Nephron (organoid): Measurements from ENCODE around the gene IGFBP5.
A peak's percentile ranks its signal among the peaks of the same experiment; 100 is the strongest.

ENCODE experiments used
- H3K27ac Mint-ChIP-seq, 3 experiments: 2 replicates each; pipeline ENCODE4 v1.8.0; 2020; ENCODE audit warnings: mixed read lengths in 3 of 3, mild to moderate bottlenecking in 2 of 3, moderate library complexity in 1 of 3
- H3K27me3 Mint-ChIP-seq: 2 replicates; pipeline ENCODE4 v1.8.0; 2021; ENCODE audit warnings: low read depth, mild to moderate bottlenecking, moderate library complexity, mixed read lengths
- H3K36me3 Mint-ChIP-seq: 2 replicates; pipeline ENCODE4 v1.8.0; 2020; ENCODE audit warnings: low read depth, mixed read lengths
- H3K4me1 Mint-ChIP-seq: 2 replicates; pipeline ENCODE4 v1.8.0; 2020; ENCODE audit warnings: mixed read lengths
- H3K4me3 Mint-ChIP-seq, 3 experiments: 2 replicates each; pipeline ENCODE4 v1.8.0; 2020; ENCODE audit warnings: mild to moderate bottlenecking in 3 of 3, mixed read lengths in 3 of 3, moderate library complexity in 2 of 3
- H3K9me3 Mint-ChIP-seq: 2 replicates; pipeline ENCODE4 v1.8.0; 2020; ENCODE audit warnings: mixed read lengths
- TF ChIP-seq, protein P1 (sequence below), 3 experiments: fragments of 200-600 bp; sonication (generic); IDR thresholded peaks; one replicate each; pipeline ENCODE4 v1.5.0; 2021; ENCODE audit warnings: antibody characterized with exemption in 3 of 3; ENCODE audit not compliant: unreplicated experiment in 3 of 3

The IGFBP5 gene

DNA sequence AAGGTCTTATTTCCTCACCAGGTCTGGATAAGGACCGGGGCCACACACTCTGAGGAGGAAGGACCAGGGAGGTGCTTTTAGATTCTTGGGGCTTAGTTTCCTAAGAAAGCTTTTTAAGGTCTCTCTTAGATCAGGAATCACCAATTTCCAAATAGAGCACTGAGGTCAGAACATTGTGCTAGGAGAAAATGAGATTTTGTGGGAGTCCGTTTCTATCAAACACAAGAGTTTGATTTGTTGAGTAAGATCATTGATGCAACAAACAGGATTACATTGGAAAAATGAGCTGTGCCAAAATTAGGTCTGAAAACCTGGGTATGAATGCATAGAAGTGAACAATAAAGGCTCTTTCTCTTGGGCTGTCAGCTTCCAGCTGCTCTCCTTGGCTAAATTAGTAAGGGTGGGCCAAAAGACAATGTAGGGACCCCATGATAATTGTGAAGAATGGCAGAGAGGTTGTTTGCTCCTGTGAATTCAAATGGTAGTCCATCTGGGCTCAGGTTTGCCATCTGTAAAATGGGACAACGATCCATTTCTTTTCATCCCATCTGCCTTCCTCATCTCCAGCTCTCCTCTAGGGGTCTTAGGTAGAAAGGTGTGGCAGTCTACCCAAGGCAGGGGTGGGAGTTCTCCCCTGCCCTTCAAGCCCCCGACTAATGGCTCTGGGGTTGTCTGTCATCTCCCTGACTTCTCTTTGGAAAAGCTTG lies 42.1 kb downstream of the IGFBP5 start:
- no peak overlapping the region for H3K4me3 Mint-ChIP-seq
- H3K27me3 Mint-ChIP-seq = no peaks in the 10 kb centered on the region
- H3K4me1 Mint-ChIP-seq = peaks cover 51% of the 10 kb centered on the region
- TF ChIP-seq, protein P1, sequence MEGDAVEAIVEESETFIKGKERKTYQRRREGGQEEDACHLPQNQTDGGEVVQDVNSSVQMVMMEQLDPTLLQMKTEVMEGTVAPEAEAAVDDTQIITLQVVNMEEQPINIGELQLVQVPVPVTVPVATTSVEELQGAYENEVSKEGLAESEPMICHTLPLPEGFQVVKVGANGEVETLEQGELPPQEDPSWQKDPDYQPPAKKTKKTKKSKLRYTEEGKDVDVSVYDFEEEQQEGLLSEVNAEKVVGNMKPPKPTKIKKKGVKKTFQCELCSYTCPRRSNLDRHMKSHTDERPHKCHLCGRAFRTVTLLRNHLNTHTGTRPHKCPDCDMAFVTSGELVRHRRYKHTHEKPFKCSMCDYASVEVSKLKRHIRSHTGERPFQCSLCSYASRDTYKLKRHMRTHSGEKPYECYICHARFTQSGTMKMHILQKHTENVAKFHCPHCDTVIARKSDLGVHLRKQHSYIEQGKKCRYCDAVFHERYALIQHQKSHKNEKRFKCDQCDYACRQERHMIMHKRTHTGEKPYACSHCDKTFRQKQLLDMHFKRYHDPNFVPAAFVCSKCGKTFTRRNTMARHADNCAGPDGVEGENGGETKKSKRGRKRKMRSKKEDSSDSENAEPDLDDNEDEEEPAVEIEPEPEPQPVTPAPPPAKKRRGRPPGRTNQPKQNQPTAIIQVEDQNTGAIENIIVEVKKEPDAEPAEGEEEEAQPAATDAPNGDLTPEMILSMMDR (IDR thresholded peaks at IDR 0.05; ENCODE audit: unreplicated experiment in 3 of 3) = no peak
- H3K27ac Mint-ChIP-seq = peak overlapping the region; percentile 36 to 88 (median 44)
- peaks cover 22% of the 10 kb centered on the region for H3K36me3 Mint-ChIP-seq
- H3K9me3 Mint-ChIP-seq = no peaks in the 10 kb centered on the region

DNA sequence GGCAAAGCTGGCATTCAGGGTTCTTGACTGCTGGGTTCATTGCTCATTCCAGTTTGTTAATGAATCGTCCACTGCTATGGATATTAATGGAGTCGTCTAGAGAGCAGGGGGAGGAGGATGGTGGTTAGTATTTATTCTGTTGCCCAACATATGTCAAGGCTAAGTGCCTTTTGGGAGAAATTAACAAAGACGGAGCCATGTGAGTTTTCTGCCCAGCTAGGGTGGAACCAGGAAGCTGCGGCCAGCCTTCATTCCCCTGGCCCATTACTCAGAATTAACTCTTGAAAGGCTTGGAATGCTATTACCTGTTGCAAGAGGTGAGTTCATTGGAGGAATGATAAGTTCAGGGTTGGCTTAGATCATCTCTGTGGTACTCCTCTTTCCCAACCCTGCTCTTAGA lies 42.8 kb downstream of the IGFBP5 start:
- no peaks in the 10 kb centered on the region for H3K27me3 Mint-ChIP-seq
- H3K4me3 Mint-ChIP-seq = no peak overlapping the region
- peaks cover 24% of the 10 kb centered on the region for H3K36me3 Mint-ChIP-seq
- TF ChIP-seq, protein P1 (IDR thresholded peaks at IDR 0.05; ENCODE audit: unreplicated experiment in 3 of 3) = no peak
- H3K27ac Mint-ChIP-seq = peak overlapping the region; percentile 36 to 88 (median 44)
- H3K4me1 Mint-ChIP-seq = peaks cover 52% of the 10 kb centered on the region
- H3K9me3 Mint-ChIP-seq = no peaks in the 10 kb centered on the region

DNA sequence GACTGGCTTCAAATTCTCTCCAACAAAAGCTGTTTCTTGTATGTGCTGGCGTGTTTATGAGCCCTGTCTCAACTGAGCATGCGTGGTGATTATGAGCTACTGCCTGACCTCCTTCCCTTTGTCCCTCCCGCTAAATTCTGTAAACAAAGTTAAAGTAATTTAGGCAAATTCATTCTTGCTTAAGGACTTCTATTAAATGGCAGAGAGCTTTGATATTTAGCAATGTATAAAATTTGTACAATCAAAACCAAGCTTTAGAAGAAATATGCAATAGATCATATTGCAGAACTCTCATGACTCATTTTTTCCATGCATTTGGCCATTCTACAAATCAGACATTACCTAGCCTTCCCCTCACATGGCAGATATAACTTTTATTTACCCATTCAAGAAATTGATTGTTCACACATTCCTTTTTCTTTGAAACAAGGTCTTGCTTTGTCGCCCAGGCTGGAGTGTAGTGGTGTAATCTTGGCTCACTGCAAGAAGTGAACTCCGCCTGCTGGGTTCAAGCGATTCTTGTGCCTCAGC lies 43.9 kb downstream of the IGFBP5 start:
- no peak overlapping the region for H3K4me3 Mint-ChIP-seq
- peak overlapping the region; percentile 78 to 81 (median 79) for H3K27ac Mint-ChIP-seq
- peaks cover 56% of the 10 kb centered on the region for H3K4me1 Mint-ChIP-seq
- TF ChIP-seq, protein P1 (IDR thresholded peaks at IDR 0.05; ENCODE audit: unreplicated experiment in 3 of 3) = no peak
- H3K36me3 Mint-ChIP-seq = peaks cover 25% of the 10 kb centered on the region
- H3K27me3 Mint-ChIP-seq = no peaks in the 10 kb centered on the region
- no peaks in the 10 kb centered on the region for H3K9me3 Mint-ChIP-seq

DNA sequence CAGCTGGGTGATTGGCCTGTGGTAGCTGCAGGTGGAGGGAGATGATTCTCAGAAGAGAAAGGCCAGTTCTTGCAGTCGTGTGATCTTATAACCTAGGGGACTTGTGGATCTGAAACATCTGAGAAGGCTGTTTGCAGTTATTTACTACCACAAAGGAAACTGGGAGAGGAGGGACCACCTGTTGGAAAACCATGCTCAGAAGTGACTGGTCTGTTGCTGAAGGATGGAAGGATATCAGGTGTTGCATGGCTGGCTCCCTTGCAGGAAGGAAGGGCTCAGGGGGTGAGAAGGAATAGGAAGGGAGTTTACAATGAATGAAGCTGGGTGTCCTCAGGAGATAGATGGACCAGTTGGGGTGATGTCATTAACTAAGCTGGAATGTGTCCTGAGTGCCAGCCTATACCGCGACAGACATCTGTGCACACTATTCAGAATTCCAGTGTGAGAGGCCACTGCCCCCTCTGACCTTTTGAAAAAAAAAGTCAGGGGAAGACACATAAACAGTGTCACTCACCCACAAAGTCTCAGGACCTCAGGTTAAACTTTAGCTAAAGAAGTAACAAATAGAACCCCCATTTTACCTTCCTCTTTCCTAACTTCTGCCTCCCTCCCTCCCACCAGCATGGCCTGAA lies 44.6 kb downstream of the IGFBP5 start:
- no peaks in the 10 kb centered on the region for H3K9me3 Mint-ChIP-seq
- H3K27ac Mint-ChIP-seq = peak overlapping the region; percentile 78 to 81 (median 79)
- H3K4me3 Mint-ChIP-seq = no peak overlapping the region
- H3K4me1 Mint-ChIP-seq = peaks cover 62% of the 10 kb centered on the region
- no peaks in the 10 kb centered on the region for H3K27me3 Mint-ChIP-seq
- peaks cover 32% of the 10 kb centered on the region for H3K36me3 Mint-ChIP-seq
- TF ChIP-seq, protein P1 (IDR thresholded peaks at IDR 0.05; ENCODE audit: unreplicated experiment in 3 of 3) = no peak

DNA sequence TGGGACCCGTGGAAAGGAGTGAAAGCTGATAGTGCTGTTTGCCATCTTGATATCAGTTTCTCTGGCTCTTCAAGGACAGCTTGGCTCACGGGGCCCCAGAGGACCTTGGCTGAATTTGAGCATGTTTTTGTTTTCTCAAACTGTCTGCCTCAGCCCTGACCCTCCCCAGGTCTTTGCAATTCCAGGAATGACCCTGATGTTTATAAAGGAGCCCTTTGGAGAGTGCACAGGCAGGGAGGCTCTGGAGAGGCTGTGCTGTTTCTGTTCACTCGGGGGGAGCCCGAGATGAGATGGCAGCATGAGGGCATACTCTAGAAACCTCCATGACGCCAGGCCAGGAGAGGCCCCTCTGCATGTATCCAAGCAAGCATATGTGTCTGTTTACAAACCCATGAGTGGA lies 45.8 kb downstream of the IGFBP5 start:
- no peaks in the 10 kb centered on the region for H3K27me3 Mint-ChIP-seq
- TF ChIP-seq, protein P1 (IDR thresholded peaks at IDR 0.05; ENCODE audit: unreplicated experiment in 3 of 3) = no peak
- peaks cover 70% of the 10 kb centered on the region for H3K4me1 Mint-ChIP-seq
- no peaks in the 10 kb centered on the region for H3K9me3 Mint-ChIP-seq
- peak overlapping the region; percentile 59 to 85 (median 79) for H3K27ac Mint-ChIP-seq
- no peak overlapping the region for H3K4me3 Mint-ChIP-seq
- H3K36me3 Mint-ChIP-seq = peaks cover 38% of the 10 kb centered on the region
